Sigmoid colon (tissue), 4 donors: Measurements from ENCODE around the gene SEC14L1.

Experiments used
- CTCF ChIP-seq, 4 experiments: fragments of 450-650 bp in 3 of 4; fragments of 200-600 bp in 1 of 4; IDR thresholded peaks; one replicate each; pipeline ENCODE4 v1.5.1; 2016 to 2019; ENCODE audit warnings: antibody characterized with exemption in 4 of 4, mild to moderate bottlenecking in 3 of 4, moderate library complexity in 2 of 4
- EP300 ChIP-seq, 4 donors: sonication (generic); formaldehyde crosslinking; IDR thresholded peaks; one replicate each; pipeline ENCODE4 v1.6.1; 2017; ENCODE audit warnings: antibody characterized with exemption in 4 of 4
- POLR2A ChIP-seq, 2 donors: fragments of 450-650 bp; IDR thresholded peaks; one replicate each; pipeline ENCODE4 v1.6.1; 2016; ENCODE audit warnings: antibody characterized with exemption in 2 of 2, mild to moderate bottlenecking in 2 of 2, moderate library complexity in 2 of 2

GRCh38 chr17:77210946-77211541, 70.3 kb downstream of the SEC14L1 start:
- TF ChIP-seq CTCF (IDR thresholded peaks at IDR 0.05) (no peak), POLR2A (IDR thresholded peaks at IDR 0.05) (no peak), EP300 (IDR thresholded peaks at IDR 0.05) (no peak)
